Testis (tissue), 3 donors: ENCODE measurements around the gene STAT4. TPM values are rescaled to one million over a fixed set of nuclear protein-coding genes. Genes with fewer than 3 reads are reported as not detected.

Experiments
- DNase-seq: peaks from one replicate; pipeline ENCODE4 v3.0.0-alpha.2; 2019
- H3K27ac ChIP-seq, 2 donors: fragments of 200-600 bp; sonication (generic); one replicate each; pipeline ENCODE4 v1.5.1; 2019
- H3K27me3 ChIP-seq: fragments of 200-600 bp; sonication (generic); one replicate; pipeline ENCODE4 v1.5.1; 2019
- H3K36me3 ChIP-seq: fragments of 200-600 bp; sonication (generic); one replicate; pipeline ENCODE4 v1.5.1; 2017; ENCODE audit warnings: low read depth; ENCODE audit errors: missing control alignments
- H3K4me1 ChIP-seq: fragments of 200-600 bp; sonication (generic); one replicate; pipeline ENCODE4 v1.5.1; 2019
- H3K4me3 ChIP-seq, 2 donors: fragments of 200-600 bp; sonication (generic); one replicate each; pipeline ENCODE4 v1.5.1; 2017 to 2019
- H3K9me3 ChIP-seq: fragments of 200-600 bp; sonication (generic); one replicate; pipeline ENCODE4 v1.5.1; 2017
- POLR2A ChIP-seq: fragments of 450-650 bp; IDR thresholded peaks from one replicate; pipeline ENCODE4 v1.6.1; 2017; ENCODE audit warnings: antibody characterized with exemption, mild to moderate bottlenecking, moderate library complexity
- WGBS, 2 donors: methylation state at CpG; one replicate each; pipeline ENCODE4 v1.1.5; 2018; 5-methylcytosine and 5-hydroxymethylcytosine counted together
- intact Hi-C: fragments of 100-400 bp; cut with DNase I; formaldehyde crosslinking; loops from one replicate; pipeline ENCODE4 v1.15.1; 2023; ENCODE audit warnings: low total_unique reads
- polyA plus RNA-seq: library from polyadenylated mRNA; stranded (reverse); fragments of 350-450 nt; fragmentation: Illumina TruSeq; extraction: RNeasy Lipid Tissue Mini Kit (QIAGEN cat#74804); gene quantifications from one replicate; pipeline ENCODE4 v1.2.3, GENCODE V29; 2014; ENCODE audit warnings: low read depth, low replicate concordance; ENCODE audit not compliant: insufficient read depth
- total RNA-seq, 2 donors: library from RNA; depleted of rRNA; stranded (reverse); fragments of >200 nt; gene quantifications; one replicate each; pipeline ENCODE4 v1.2.3, GENCODE V29; 2016
- TF ChIP-seq, protein P1 (sequence below), 3 experiments: fragments of 450-650 bp in 2 of 3; fragments of 200-600 bp in 1 of 3; sonication (generic) in 1 of 3; IDR thresholded peaks; one replicate each; pipeline ENCODE4 v1.5.1; 2016 to 2019; ENCODE audit warnings: antibody characterized with exemption in 3 of 3, mild to moderate bottlenecking in 2 of 3, moderate library complexity in 1 of 3

Gene STAT4
- total and polyA plus RNA-seq, 3 donors from 2014 or later = 23.0 to 59.4 (median 36.4) TPM

DNA sequence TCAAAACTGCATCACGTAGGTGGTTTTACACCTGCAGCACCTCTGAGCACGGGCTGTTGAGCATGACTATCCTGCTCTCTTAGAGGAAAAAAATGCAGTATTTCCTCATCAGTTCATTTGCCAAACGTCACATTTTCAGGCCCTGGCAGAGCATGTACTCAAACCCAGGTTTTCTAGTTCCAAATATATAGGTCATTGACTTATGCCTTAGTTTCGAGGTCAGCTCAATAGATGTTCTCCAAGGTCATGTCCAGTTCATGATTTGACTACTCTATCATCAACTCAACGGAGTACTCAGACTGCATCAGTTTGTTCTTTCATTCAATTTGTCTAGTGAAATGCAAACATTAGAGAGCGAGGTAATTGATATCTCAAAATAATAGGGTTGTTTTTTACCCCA is 97.5 kb downstream of the STAT4 start:
- Histone ChIP-seq H3K4me3 (no peak overlapping the region), H3K27me3 (no peaks in the 10 kb centered on the region), H3K9me3 (no peaks in the 10 kb centered on the region), H3K4me1 (no peaks in the 10 kb centered on the region), H3K36me3 (no peaks in the 10 kb centered on the region), H3K27ac (no peak overlapping the region)
- intact Hi-C loops = no loop called here
- no peak for TF ChIP-seq POLR2A
- TF ChIP-seq, protein P1, sequence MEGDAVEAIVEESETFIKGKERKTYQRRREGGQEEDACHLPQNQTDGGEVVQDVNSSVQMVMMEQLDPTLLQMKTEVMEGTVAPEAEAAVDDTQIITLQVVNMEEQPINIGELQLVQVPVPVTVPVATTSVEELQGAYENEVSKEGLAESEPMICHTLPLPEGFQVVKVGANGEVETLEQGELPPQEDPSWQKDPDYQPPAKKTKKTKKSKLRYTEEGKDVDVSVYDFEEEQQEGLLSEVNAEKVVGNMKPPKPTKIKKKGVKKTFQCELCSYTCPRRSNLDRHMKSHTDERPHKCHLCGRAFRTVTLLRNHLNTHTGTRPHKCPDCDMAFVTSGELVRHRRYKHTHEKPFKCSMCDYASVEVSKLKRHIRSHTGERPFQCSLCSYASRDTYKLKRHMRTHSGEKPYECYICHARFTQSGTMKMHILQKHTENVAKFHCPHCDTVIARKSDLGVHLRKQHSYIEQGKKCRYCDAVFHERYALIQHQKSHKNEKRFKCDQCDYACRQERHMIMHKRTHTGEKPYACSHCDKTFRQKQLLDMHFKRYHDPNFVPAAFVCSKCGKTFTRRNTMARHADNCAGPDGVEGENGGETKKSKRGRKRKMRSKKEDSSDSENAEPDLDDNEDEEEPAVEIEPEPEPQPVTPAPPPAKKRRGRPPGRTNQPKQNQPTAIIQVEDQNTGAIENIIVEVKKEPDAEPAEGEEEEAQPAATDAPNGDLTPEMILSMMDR (IDR thresholded peaks at IDR 0.05) = no peak
- no peak for DNase-seq
- 86 to 87% methylated on average over 6 of the region's 6 CpGs for WGBS, 2 donors

DNA sequence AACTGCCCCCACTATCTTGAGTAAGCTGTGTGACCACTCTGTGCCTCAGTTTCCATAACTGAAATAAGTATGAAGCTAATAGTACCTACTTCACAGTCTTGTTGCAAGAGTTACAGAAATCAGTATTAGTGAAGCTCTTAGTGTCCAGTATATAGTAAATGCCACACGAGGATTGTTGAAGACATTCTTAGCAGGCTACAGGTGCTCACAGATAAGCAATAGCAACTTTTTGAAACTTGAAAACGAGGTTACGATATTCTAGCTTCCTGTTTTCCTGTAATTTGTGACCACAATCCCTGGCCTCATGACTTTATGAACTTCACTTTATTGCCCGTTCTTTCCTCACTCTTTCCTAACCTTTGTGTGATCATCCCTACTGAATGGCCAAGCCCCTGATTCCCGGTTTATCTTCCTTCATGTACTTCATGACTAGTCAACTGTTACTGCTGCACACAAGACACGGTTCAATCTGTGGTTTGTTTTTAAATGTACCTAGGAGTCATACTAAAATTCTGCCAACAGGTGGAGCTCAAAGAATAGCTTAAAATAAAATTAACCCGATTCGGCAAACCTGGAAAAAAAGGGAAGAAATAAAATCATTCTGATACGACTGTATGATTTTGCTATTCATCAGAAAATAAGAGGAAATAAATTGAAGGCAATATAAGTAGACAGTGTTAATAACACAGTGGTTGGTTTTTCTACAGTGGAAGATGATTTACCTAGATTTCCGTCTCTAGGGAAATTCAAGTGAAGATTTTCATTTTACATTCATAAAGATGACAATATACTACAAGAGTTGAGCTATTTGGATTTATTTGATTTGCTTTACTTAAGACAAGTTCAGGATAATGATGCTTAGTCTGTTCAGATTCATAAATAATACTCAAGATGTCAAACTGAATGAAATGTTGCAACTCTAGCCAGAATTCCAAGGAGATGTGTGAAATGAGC is 98.7 kb downstream of the STAT4 start:
- Histone ChIP-seq H3K4me1 (no peaks in the 10 kb centered on the region), H3K9me3 (no peaks in the 10 kb centered on the region), H3K27ac (no peak overlapping the region), H3K4me3 (no peak overlapping the region), H3K36me3 (no peaks in the 10 kb centered on the region), H3K27me3 (no peaks in the 10 kb centered on the region)
- 35% methylated on average over 10 of the region's 10 CpGs for WGBS, 2 donors
- no peak for DNase-seq
- intact Hi-C loops = no loop called here
- no peak for TF ChIP-seq POLR2A
- TF ChIP-seq, protein P1 (IDR thresholded peaks at IDR 0.05) = peak; percentile 42 to 58 (median 43)

DNA sequence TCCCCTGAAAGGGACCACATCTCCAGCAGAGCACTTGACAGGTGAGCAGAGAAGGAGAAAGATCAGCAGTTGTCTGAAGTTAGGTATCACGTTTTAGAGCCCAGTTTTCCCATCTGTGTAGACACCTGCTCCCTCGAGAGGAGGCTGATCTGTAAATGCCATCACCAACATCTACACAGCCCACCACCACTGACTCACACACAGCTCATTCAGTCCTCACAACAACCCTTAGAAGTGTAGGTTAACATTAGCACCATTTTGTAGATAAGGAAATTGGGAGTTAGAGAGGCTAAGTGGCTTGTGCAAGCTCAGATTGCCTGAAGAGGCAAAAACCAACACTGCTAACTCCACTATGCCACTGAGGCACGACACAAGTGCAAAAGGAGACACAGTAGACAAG is 99.6 kb downstream of the STAT4 start:
- no peaks in the 10 kb centered on the region for H3K36me3 ChIP-seq
- WGBS, 2 donors = 81 to 87% methylated on average over 3 of the region's 3 CpGs
- H3K27me3 ChIP-seq = no peaks in the 10 kb centered on the region
- no peak for TF ChIP-seq POLR2A
- H3K4me1 ChIP-seq = no peaks in the 10 kb centered on the region
- no peaks in the 10 kb centered on the region for H3K9me3 ChIP-seq
- no peak for DNase-seq
- no peak overlapping the region for H3K27ac ChIP-seq
- H3K4me3 ChIP-seq = no peak overlapping the region
- intact Hi-C loops = no loop called here

DNA sequence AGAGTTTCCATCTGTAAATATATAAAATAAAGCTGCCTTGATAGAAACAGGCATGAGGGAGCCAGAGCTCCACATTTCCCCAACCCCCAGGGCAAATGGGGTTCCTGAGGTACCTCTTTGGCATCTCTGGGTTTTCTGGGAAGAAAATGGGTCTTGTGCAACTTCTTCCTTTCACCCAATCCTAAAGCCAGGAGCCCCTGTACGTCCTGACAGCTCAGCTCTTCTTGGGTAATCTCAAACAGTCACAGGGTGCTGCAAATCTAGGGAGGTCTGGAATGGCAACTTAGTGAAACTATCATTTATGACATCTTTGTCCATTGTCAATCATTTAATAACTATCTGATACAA is 100.2 kb downstream of the STAT4 start:
- WGBS, 2 donors = 55 to 75% methylated on average over 1 of the region's 1 CpG
- Histone ChIP-seq H3K4me3 (no peak overlapping the region), H3K4me1 (no peaks in the 10 kb centered on the region), H3K9me3 (no peaks in the 10 kb centered on the region), H3K36me3 (no peaks in the 10 kb centered on the region), H3K27me3 (no peaks in the 10 kb centered on the region), H3K27ac (no peak overlapping the region)
- TF ChIP-seq, protein P1 (IDR thresholded peaks at IDR 0.05) = no peak
- TF ChIP-seq POLR2A = no peak
- DNase-seq = no peak
- intact Hi-C loops = no loop called here

DNA sequence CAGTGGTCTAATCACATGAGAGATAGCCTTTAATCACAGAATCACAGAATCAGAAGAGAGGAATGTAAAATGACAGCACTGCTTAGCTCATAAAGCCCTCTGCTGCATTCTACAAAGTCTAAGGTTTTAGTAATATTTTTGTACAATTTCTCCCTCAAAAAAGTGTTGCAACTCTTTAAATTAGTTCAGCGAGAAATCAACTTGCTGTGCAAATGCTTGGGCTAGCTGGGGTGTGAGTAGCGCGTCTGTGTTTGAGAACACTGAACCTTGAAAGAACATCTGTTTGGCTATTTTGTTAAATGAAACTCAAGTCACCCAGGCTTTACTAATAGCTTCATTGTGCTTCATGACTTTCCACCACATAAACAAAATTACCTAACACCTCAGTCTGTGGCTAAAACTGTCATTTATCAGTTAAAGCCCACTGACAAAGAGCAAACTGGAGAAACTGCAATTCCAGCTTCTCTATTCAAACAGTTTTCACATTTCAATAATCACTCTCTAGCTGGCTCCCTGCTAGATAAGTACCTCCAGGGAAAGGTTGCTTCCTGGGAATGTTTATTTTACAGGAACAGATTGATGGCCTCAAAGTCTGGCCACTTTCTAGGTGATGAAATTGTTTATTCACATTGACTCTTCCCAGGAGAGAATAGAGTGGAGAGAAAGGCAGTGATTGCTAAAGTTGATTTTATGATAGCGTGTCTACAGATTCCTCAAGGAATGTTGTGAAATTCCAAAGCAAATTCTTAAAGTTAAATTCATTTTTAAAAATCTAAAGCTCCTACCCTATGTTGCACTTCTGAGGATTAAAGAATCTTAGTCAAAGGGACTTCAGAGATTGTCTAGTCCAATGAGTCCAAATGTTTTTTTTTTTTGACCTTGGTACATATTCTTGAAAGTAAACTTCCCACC is 100.8 kb downstream of the STAT4 start:
- DNase-seq = no peak
- Histone ChIP-seq H3K4me1 (no peaks in the 10 kb centered on the region), H3K27me3 (no peaks in the 10 kb centered on the region), H3K27ac (no peak overlapping the region), H3K9me3 (no peaks in the 10 kb centered on the region), H3K4me3 (no peak overlapping the region), H3K36me3 (no peaks in the 10 kb centered on the region)
- intact Hi-C loops = no loop called here
- WGBS, 2 donors = 43 to 52% methylated on average over 4 of the region's 4 CpGs
- TF ChIP-seq POLR2A = no peak
- TF ChIP-seq, protein P1 (IDR thresholded peaks at IDR 0.05) = no peak
